Activated CD4-positive, alpha-beta T cell treated with anti-CD3 and anti-CD28 coated beads for 36 hours (primary cell): ENCODE results near the gene ISX. TPM values are rescaled to one million over a fixed set of nuclear protein-coding genes. Genes with fewer than 3 reads are reported as not detected.
"Not testable (repeated sequence)": the region's sequence is repeated elsewhere in the genome, so short reads cannot be mapped to it uniquely, and the experiment has no call there.

Source experiments
- ATAC-seq: fragments of 200-7000 bp; cut with Tn5 transposase; one replicate; pipeline ENCODE4 v1.10.0; 2021; ENCODE audit warnings: mild to moderate bottlenecking, moderate library complexity
- CTCF ChIA-PET: fragments of 350-600 bp; sonication (Branson Sonifier 250); formaldehyde crosslinking; loops from one replicate; lab custom pipeline; 2021; ENCODE audit warnings: antibody characterized with exemption; lab: Charles Lee
- POLR2A ChIA-PET: fragments of 350-600 bp; sonication (Branson Sonifier 250); formaldehyde crosslinking; loops from one replicate; lab custom pipeline; 2021; ENCODE audit warnings: antibody characterized with exemption, inconsistent platforms; lab: Charles Lee
- DNase-seq: peaks from one replicate; pipeline ENCODE4 v3.0.0-alpha.2; 2020
- H3K27ac Mint-ChIP-seq: one replicate; pipeline ENCODE4 v1.8.0; 2021; ENCODE audit warnings: mixed read lengths
- H3K27me3 Mint-ChIP-seq: one replicate; pipeline ENCODE4 v1.8.0; 2021; ENCODE audit warnings: mixed read lengths
- H3K36me3 Mint-ChIP-seq: one replicate; pipeline ENCODE4 v1.8.0; 2021; ENCODE audit warnings: low read depth, mixed read lengths
- H3K4me1 Mint-ChIP-seq: one replicate; pipeline ENCODE4 v1.8.0; 2021; ENCODE audit warnings: mixed read lengths
- H3K4me3 Mint-ChIP-seq: one replicate; pipeline ENCODE4 v1.8.0; 2021; ENCODE audit warnings: mild to moderate bottlenecking, moderate library complexity, mixed read lengths
- H3K9me3 Mint-ChIP-seq: one replicate; pipeline ENCODE4 v1.8.0; 2021; ENCODE audit warnings: low read depth, mixed read lengths
- intact Hi-C, 2 experiments: fragments of 100-400 bp; cut with DNase I in 1 of 2; cut with micrococcal nuclease in 1 of 2; formaldehyde crosslinking; loops; one replicate each; pipeline versions ENCODE4 v1.14.2 to v1.15.1; 2022 to 2024; cut with DNase I, micrococcal nuclease
- total RNA-seq, 2 experiments: library from RNA; stranded (reverse); gene quantifications; one replicate each; pipeline ENCODE4 v1.2.3, GENCODE V29; 2021

The ISX gene
- total RNA-seq: not detected

- no peaks in the 10 kb centered on the region for H3K9me3 Mint-ChIP-seq
- H3K4me3 Mint-ChIP-seq: no peak within 1 kb of the TSS
- H3K4me1 Mint-ChIP-seq: no peaks in the 10 kb centered on the region
- DNase-seq (no peak), ATAC-seq (no peak)
- intact Hi-C loops: no loop called here
- no peaks in the 10 kb centered on the region for H3K36me3 Mint-ChIP-seq
- H3K27me3 Mint-ChIP-seq: peaks cover 2% of the 10 kb centered on the region
- CTCF ChIA-PET: no interaction called here
- POLR2A ChIA-PET: no interaction called here
- no peak within 1 kb of the TSS for H3K27ac Mint-ChIP-seq
Observed at GRCh38 chr22:35065796-35066218, at the start of gene ISX. TSS of gene ISX (plus strand) at chr22:35066158. CDS start at chr22:35067088, 930 bp downstream.

GRCh38 chr22:35016909-35017308 is 49.0 kb upstream of the ISX start:
- H3K27me3 Mint-ChIP-seq: peaks cover 2% of the 10 kb centered on the region
- H3K27ac Mint-ChIP-seq: no peak overlapping the region
- no peak for ATAC-seq
- H3K4me1 Mint-ChIP-seq: no peaks in the 10 kb centered on the region
- no peaks in the 10 kb centered on the region for H3K9me3 Mint-ChIP-seq
- no peak for DNase-seq
- intact Hi-C loops: no loop called here
- CTCF ChIA-PET: no interaction called here
- POLR2A ChIA-PET: no interaction called here
- H3K36me3 Mint-ChIP-seq: no peaks in the 10 kb centered on the region
- H3K4me3 Mint-ChIP-seq: no peak overlapping the region

GRCh38 chr22:35018995-35019394 is 47.0 kb upstream of the ISX start:
- Mint-ChIP-seq H3K9me3 (no peaks in the 10 kb centered on the region), H3K36me3 (no peaks in the 10 kb centered on the region), H3K4me1 (no peaks in the 10 kb centered on the region), H3K4me3 (no peak overlapping the region), H3K27me3 (peaks cover 6% of the 10 kb centered on the region), H3K27ac (no peak overlapping the region)
- DNase-seq (no peak), ATAC-seq (no peak)
- POLR2A ChIA-PET: no interaction called here
- intact Hi-C loops: no loop called here
- CTCF ChIA-PET: no interaction called here

GRCh38 chr22:35020517-35020916 is 45.4 kb upstream of the ISX start:
- peaks cover 14% of the 10 kb centered on the region for H3K27me3 Mint-ChIP-seq
- H3K4me1 Mint-ChIP-seq: no peaks in the 10 kb centered on the region
- CTCF ChIA-PET: no interaction called here
- POLR2A ChIA-PET: no interaction called here
- DNase-seq (no peak), ATAC-seq (no peak)
- no peaks in the 10 kb centered on the region for H3K36me3 Mint-ChIP-seq
- H3K4me3 Mint-ChIP-seq: no peak overlapping the region
- H3K9me3 Mint-ChIP-seq: no peaks in the 10 kb centered on the region
- H3K27ac Mint-ChIP-seq: no peak overlapping the region
- intact Hi-C loops: loop anchor here in 1 of 2 experiments (5.0 to 10.0 kb wide), 3 partner anchors 1098 to 1718 kb away; partner anchors contain the start of gene LARGE1

- Mint-ChIP-seq H3K4me3 (no peak overlapping the region), H3K27me3 (peaks cover 18% of the 10 kb centered on the region), H3K36me3 (no peaks in the 10 kb centered on the region), H3K4me1 (no peaks in the 10 kb centered on the region), H3K27ac (no peak overlapping the region), H3K9me3 (no peaks in the 10 kb centered on the region)
- POLR2A ChIA-PET: no interaction called here
- CTCF ChIA-PET: no interaction called here
- DNase-seq: no peak
- ATAC-seq: no peak
- intact Hi-C loops: loop anchor here in 1 of 2 experiments (5.0 to 10.0 kb wide), 3 partner anchors 1099 to 1719 kb away; partner anchors contain the start of gene LARGE1
Observed at GRCh38 chr22:35021161-35021560, 44.8 kb upstream of the ISX start.

- ChIA-PET POLR2A (no interaction called here), CTCF (interaction anchor here (0.6 kb wide), 1 partner anchor 402 kb away, joined by 3 read pairs; no protein-coding TSS in a partner anchor)
- H3K4me3 Mint-ChIP-seq: no peak overlapping the region
- peaks cover 19% of the 10 kb centered on the region for H3K27me3 Mint-ChIP-seq
- no peaks in the 10 kb centered on the region for H3K36me3 Mint-ChIP-seq
- ATAC-seq (no peak), DNase-seq (no peak)
- H3K27ac Mint-ChIP-seq: no peak overlapping the region
- intact Hi-C loops: loop anchor here in 1 of 2 experiments (5.0 to 10.0 kb wide), 3 partner anchors 1100 to 1720 kb away; partner anchors contain the start of gene LARGE1
- no peaks in the 10 kb centered on the region for H3K4me1 Mint-ChIP-seq
- H3K9me3 Mint-ChIP-seq: no peaks in the 10 kb centered on the region
Observed at GRCh38 chr22:35022291-35022690, 43.7 kb upstream of the ISX start.

- POLR2A ChIA-PET: no interaction called here
- peaks cover 25% of the 10 kb centered on the region for H3K27me3 Mint-ChIP-seq
- H3K9me3 Mint-ChIP-seq: no peaks in the 10 kb centered on the region
- intact Hi-C loops: loop anchor here (1.0 to 10.0 kb wide), 5 partner anchors 609 to 1722 kb away; partner anchors contain the start of gene LARGE1 (in 1 of the 2)
- H3K27ac Mint-ChIP-seq: no peak overlapping the region
- H3K4me1 Mint-ChIP-seq: no peaks in the 10 kb centered on the region
- H3K36me3 Mint-ChIP-seq: no peaks in the 10 kb centered on the region
- ATAC-seq: no peak
- H3K4me3 Mint-ChIP-seq: no peak overlapping the region
- peak; percentile 87 for DNase-seq
- CTCF ChIA-PET: interaction anchor here (0.5 to 1.3 kb wide), 10 partner anchors 9 to 1505 kb away, joined by 3 to 4 read pairs (median 3); no protein-coding TSS in a partner anchor
Observed at GRCh38 chr22:35023692-35024363, 42.1 kb upstream of the ISX start.

- Mint-ChIP-seq H3K27me3 (peaks cover 27% of the 10 kb centered on the region), H3K27ac (no peak overlapping the region), H3K4me3 (no peak overlapping the region), H3K4me1 (no peaks in the 10 kb centered on the region), H3K36me3 (no peaks in the 10 kb centered on the region), H3K9me3 (no peaks in the 10 kb centered on the region)
- intact Hi-C loops: loop anchor here (1.0 to 10.0 kb wide), 5 partner anchors 610 to 1722 kb away; partner anchors contain the start of gene LARGE1 (in 1 of the 2)
- ChIA-PET CTCF (interaction anchor here (0.7 to 1.3 kb wide), 7 partner anchors 9 to 1505 kb away, joined by 3 to 4 read pairs (median 3); no protein-coding TSS in a partner anchor), POLR2A (no interaction called here)
- ATAC-seq: no peak
- no peak for DNase-seq
Observed at GRCh38 chr22:35024364-35024692, 41.6 kb upstream of the ISX start.

- POLR2A ChIA-PET, ATAC-seq, intact Hi-C loops, H3K4me3 Mint-ChIP-seq, H3K36me3 Mint-ChIP-seq, H3K9me3 Mint-ChIP-seq, H3K4me1 Mint-ChIP-seq, H3K27ac Mint-ChIP-seq, DNase-seq, CTCF ChIA-PET: not testable (repeated sequence)
- peaks cover 27% of the 10 kb centered on the region for H3K27me3 Mint-ChIP-seq
Observed at GRCh38 chr22:35030112-35030511, 35.8 kb upstream of the ISX start.

- H3K4me1 Mint-ChIP-seq: no peaks in the 10 kb centered on the region
- DNase-seq: no peak
- POLR2A ChIA-PET: no interaction called here
- no peak overlapping the region for H3K27ac Mint-ChIP-seq
- no peak for ATAC-seq
- CTCF ChIA-PET: no interaction called here
- intact Hi-C loops: no loop called here
- peaks cover 22% of the 10 kb centered on the region for H3K27me3 Mint-ChIP-seq
- H3K9me3 Mint-ChIP-seq: no peaks in the 10 kb centered on the region
- no peak overlapping the region for H3K4me3 Mint-ChIP-seq
- H3K36me3 Mint-ChIP-seq: no peaks in the 10 kb centered on the region
Observed at GRCh38 chr22:35032571-35032970, 33.4 kb upstream of the ISX start.

- no peaks in the 10 kb centered on the region for H3K4me1 Mint-ChIP-seq
- H3K9me3 Mint-ChIP-seq: no peaks in the 10 kb centered on the region
- ATAC-seq (no peak), DNase-seq (no peak)
- intact Hi-C loops: no loop called here
- POLR2A ChIA-PET: no interaction called here
- H3K36me3 Mint-ChIP-seq: no peaks in the 10 kb centered on the region
- no peak overlapping the region for H3K4me3 Mint-ChIP-seq
- H3K27me3 Mint-ChIP-seq: peaks cover 19% of the 10 kb centered on the region
- CTCF ChIA-PET: interaction anchor here (0.6 to 0.7 kb wide), 2 partner anchors 102 to 108 kb away, joined by 3 to 5 read pairs; no protein-coding TSS in a partner anchor
- no peak overlapping the region for H3K27ac Mint-ChIP-seq
Observed at GRCh38 chr22:35033635-35034296, 32.2 kb upstream of the ISX start.
